Measurements from ENCODE around the gene ASRGL1. TPM values are rescaled to one million over a fixed set of nuclear protein-coding genes. Genes with fewer than 3 reads are reported as not detected.

The ASRGL1 gene
- 8.3 TPM for polyA plus RNA-seq (2012; ENCODE audit: insufficient read depth, insufficient read length, low read depth)

DNA sequence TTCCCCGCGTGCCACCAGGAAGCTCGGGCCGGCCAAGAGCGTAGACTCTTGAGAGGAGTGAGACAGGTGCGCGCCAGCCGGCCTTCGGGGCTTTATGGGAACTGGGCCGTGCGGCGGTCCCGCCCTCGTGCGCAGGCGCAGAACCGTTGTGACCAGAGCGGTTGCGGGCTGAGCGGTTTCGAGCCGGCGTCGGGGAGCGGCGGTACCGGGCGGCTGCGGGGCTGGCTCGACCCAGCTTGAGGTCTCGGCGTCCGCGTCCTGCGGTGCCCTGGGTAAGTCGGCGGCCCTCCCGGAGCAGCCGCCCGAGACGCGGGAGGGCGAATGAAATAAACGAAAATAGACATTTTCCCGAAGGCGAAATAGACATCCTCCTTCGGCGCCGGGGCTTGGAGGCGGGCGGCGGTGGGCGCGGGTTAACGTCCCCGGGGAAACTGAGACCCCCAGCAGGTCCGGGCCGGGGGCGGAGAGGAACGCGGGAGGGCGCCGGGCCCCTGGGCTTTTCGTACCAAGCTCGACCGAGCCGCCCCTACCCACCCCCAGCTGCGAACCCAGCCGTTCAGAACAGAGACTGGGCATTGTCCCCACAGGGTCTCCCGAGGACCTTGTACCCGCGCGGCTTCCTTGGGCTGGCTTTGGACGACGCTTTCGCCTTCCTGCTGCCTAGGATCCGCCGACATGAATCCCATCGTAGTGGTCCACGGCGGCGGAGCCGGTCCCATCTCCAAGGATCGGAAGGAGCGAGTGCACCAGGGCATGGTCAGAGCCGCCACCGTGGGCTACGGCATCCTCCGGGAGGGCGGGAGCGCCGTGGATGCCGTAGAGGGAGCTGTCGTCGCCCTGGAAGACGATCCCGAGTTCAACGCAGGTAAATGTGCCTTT, at the start of gene ASRGL1:
TSS of gene ASRGL1 (plus strand) at position 146 of the 879 bp plus-strand sequence. CDS start at position 676, 530 bp downstream.
- H3K27me3 ChIP-seq, result no peaks in the 10 kb centered on the region

DNA sequence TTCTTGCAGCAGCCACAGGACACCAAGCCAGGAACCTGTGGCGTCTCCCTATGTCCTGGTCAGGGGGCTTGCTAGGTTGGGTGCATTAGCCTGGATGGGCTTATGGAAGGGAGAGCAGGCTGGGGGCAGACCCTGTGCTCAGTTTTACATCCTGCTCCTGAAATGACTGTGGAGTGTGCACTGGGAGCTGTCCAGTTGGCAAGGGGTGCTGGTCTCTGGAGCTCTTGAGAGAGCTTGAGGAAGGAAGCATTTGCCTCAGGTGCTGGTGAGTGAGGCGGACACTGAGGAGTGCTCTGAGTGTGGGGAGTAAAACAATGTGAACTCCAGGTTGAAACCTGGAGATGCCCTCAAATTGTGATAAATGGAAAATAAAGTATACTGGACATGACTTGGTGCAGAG, 41.7 kb upstream of the ASRGL1 start:
- Histone ChIP-seq H3K4me1 (no peaks in the 10 kb centered on the region), H3K27me3 (no peaks in the 10 kb centered on the region), H3K36me3 (no peaks in the 10 kb centered on the region), H3K4me3 (ENCODE audit: low read depth, low read length) (no peak overlapping the region), H3K9me3 (no peaks in the 10 kb centered on the region)
- no peak for DNase-seq
- TF ChIP-seq, protein P1, sequence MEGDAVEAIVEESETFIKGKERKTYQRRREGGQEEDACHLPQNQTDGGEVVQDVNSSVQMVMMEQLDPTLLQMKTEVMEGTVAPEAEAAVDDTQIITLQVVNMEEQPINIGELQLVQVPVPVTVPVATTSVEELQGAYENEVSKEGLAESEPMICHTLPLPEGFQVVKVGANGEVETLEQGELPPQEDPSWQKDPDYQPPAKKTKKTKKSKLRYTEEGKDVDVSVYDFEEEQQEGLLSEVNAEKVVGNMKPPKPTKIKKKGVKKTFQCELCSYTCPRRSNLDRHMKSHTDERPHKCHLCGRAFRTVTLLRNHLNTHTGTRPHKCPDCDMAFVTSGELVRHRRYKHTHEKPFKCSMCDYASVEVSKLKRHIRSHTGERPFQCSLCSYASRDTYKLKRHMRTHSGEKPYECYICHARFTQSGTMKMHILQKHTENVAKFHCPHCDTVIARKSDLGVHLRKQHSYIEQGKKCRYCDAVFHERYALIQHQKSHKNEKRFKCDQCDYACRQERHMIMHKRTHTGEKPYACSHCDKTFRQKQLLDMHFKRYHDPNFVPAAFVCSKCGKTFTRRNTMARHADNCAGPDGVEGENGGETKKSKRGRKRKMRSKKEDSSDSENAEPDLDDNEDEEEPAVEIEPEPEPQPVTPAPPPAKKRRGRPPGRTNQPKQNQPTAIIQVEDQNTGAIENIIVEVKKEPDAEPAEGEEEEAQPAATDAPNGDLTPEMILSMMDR (IDR thresholded peaks at IDR 0.05; ENCODE audit: low read depth, low read length), result no peak

More for the DNA sequence above, at the start of gene ASRGL1:
- Histone ChIP-seq H3K4me1 (no peaks in the 10 kb centered on the region), H3K9me3 (no peaks in the 10 kb centered on the region), H3K4me3 (ENCODE audit: low read depth, low read length) (peak within 1 kb of the TSS; percentile 74), H3K36me3 (no peaks in the 10 kb centered on the region)
- peak; percentile 78 for DNase-seq
- TF ChIP-seq, protein P1 (IDR thresholded peaks at IDR 0.05; ENCODE audit: low read depth, low read length), result no peak

DNA sequence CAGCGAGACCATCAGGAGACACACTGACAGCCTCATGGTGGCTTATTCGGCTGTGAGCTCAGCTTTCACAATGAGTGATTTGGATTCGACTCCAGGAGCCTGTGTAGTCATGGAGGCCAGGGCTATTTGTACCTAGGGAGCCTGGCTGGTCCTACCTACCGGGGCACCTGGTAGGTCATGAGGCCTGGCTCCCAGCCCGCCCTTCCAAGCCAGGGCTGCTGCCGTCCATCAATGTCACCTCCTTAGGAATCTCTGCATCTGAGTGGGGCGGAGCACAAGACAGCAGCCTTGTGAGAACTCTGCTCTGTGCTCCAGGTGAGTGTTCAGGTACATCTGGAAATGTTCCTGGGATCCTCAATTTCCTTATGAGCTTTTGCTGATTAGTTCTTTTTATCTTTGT, 38.3 kb upstream of the ASRGL1 start, which contains the start of gene SCGB1D4:
TSS of gene SCGB1D4 (minus strand) at position 101 of the 400 bp plus-strand sequence. CDS start at position 36, 65 bp downstream.
- Histone ChIP-seq H3K9me3 (no peaks in the 10 kb centered on the region), H3K27me3 (no peaks in the 10 kb centered on the region), H3K4me1 (no peaks in the 10 kb centered on the region), H3K36me3 (no peaks in the 10 kb centered on the region), H3K4me3 (ENCODE audit: low read depth, low read length) (no peak within 1 kb of the TSS)
- TF ChIP-seq, protein P1 (IDR thresholded peaks at IDR 0.05; ENCODE audit: low read depth, low read length), result no peak
- no peak for DNase-seq

DNA sequence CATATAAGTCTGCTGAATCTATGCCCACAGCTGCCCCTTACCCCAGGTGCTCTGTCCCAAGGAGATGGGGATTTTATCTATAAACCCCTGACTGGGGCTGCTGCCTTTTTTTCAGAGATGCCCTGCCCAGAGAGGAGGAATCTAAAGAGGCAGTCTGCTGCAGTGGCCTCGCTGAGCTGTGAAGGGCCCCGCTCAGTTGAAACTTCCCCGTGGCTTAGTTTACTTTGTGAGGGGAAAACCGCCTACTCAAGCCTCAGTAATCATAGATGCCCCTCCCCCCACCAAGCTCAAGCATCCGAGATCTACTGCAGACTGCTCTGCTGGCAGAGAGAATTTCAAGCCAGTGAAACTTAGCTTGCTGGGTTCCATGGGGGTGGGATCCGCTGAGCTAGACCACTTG, 31.0 kb upstream of the ASRGL1 start:
- Histone ChIP-seq H3K4me1 (no peaks in the 10 kb centered on the region), H3K9me3 (no peaks in the 10 kb centered on the region), H3K36me3 (no peaks in the 10 kb centered on the region), H3K4me3 (ENCODE audit: low read depth, low read length) (no peak overlapping the region), H3K27me3 (no peaks in the 10 kb centered on the region)
- TF ChIP-seq, protein P1 (IDR thresholded peaks at IDR 0.05; ENCODE audit: low read depth, low read length), result no peak
- DNase-seq, result no peak

DNA sequence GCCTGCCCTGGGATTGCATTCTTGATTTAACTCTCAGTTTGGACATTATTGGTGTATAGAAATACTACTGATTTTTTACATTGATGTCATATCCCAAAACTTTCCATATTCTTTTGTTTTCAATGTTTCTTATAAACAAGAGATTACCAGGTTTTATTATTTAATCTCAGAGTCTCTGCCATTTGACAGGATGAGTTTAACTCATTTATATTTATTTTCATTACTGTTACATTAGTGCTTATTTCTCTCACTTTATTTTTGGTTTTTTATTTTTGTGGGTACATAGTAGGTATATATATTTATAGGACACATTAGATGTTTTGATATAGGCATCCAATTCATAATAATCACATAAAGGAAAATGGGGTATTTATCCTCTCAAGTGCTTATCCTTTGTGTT, 29.3 kb upstream of the ASRGL1 start:
- Histone ChIP-seq H3K4me1 (no peaks in the 10 kb centered on the region), H3K36me3 (no peaks in the 10 kb centered on the region), H3K9me3 (no peaks in the 10 kb centered on the region), H3K27me3 (no peaks in the 10 kb centered on the region), H3K4me3 (ENCODE audit: low read depth, low read length) (no peak overlapping the region)
- DNase-seq, result no peak
- TF ChIP-seq, protein P1 (IDR thresholded peaks at IDR 0.05; ENCODE audit: low read depth, low read length), result no peak

DNA sequence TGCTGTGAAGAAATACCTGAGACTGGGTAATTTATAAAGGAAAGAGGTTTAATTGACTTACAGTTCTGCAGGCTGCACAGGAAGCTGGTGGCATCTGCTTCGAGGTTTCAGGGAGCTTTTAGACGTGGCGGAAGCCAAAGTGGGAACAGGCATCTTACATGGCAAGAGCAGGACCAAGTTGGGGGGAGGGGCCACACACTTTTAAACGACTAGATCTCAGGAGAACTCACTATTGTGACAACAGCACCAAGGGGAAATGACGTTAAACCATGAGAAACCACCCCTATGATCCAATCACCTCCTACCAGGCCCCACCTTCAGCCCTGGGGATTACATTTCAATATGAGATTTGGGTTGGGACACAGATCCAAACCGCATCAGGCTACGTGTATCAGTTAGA, 27.3 kb upstream of the ASRGL1 start:
- Histone ChIP-seq H3K27me3 (no peaks in the 10 kb centered on the region), H3K36me3 (no peaks in the 10 kb centered on the region), H3K4me3 (ENCODE audit: low read depth, low read length) (no peak overlapping the region), H3K9me3 (no peaks in the 10 kb centered on the region), H3K4me1 (no peaks in the 10 kb centered on the region)
- TF ChIP-seq, protein P1 (IDR thresholded peaks at IDR 0.05; ENCODE audit: low read depth, low read length), result no peak
- DNase-seq, result no peak

All from BE2C (cell line).